CD4-positive, alpha-beta T cell treated with Interleukin-6 for 4 hours (primary cell): ENCODE data around the gene ARMH4.

Source experiments
- DNase-seq: peaks from one replicate; pipeline ENCODE4 v3.0.0-alpha.2; 2020; ENCODE audit warnings: mixed read lengths

The ARMH4 gene, protein sequence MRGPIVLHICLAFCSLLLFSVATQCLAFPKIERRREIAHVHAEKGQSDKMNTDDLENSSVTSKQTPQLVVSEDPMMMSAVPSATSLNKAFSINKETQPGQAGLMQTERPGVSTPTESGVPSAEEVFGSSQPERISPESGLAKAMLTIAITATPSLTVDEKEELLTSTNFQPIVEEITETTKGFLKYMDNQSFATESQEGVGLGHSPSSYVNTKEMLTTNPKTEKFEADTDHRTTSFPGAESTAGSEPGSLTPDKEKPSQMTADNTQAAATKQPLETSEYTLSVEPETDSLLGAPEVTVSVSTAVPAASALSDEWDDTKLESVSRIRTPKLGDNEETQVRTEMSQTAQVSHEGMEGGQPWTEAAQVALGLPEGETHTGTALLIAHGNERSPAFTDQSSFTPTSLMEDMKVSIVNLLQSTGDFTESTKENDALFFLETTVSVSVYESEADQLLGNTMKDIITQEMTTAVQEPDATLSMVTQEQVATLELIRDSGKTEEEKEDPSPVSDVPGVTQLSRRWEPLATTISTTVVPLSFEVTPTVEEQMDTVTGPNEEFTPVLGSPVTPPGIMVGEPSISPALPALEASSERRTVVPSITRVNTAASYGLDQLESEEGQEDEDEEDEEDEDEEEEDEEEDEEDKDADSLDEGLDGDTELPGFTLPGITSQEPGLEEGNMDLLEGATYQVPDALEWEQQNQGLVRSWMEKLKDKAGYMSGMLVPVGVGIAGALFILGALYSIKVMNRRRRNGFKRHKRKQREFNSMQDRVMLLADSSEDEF

GRCh38 chr14:58152014-58152857 lies at the start of gene ARMH4:
ARMH4 (minus strand) TSS chr14:58152213; CDS start chr14:58139358, 12,855 bp downstream.
- DNase-seq: peak; percentile 74

DNA sequence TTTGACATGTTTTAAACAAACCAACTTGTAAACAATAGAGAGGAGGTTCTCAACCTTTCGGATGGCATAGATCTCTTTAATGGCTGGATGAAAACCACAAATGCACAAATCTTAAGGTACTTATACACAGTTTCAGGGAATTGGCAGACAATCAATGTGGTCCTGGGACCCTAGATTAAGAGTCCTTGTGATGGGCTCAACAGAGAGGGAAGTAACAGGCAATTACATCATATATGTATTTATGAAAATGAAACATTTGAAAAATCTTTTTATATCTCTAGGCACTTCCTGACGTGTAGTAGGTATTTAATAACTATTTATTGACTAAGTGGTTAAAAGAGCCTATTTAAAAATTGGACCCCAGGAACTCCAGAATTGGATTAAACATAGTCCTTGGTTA lies 48.8 kb upstream of the ARMH4 start:
- DNase-seq: no peak

- DNase-seq: no peak
These were observed 48.4 kb upstream of the ARMH4 start for GRCh38 chr14:58200480-58200841.

- DNase-seq: peak; percentile 90
These were observed 47.9 kb upstream of the ARMH4 start, which contains the start of gene ACTR10 for GRCh38 chr14:58199726-58200479. ACTR10 (plus strand) TSS chr14:58200149; CDS start chr14:58200218, 69 bp downstream.

- DNase-seq: no peak
These were observed 46.1 kb upstream of the ARMH4 start for GRCh38 chr14:58198086-58198485.

- no peak for DNase-seq
These were observed 44.2 kb upstream of the ARMH4 start for GRCh38 chr14:58196198-58196597.

DNA sequence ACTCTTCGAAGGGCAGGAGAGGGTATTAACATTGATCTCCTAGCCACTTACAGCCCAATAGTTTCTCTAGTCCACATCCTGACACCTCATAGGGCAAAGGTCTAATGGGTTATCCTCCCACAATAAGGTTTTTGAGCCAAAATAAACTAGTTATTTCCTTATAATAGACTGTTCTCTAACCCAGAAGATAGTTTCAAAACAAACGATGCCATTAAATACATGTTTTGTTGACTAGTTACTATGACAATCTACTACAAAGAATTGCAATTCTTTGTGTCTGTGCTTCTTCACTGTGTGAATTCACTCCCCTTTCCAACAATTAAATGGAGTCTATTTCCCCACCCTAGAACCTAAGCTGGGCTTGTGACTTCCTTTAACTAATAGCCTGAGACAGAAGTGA lies 41.5 kb upstream of the ARMH4 start:
- no peak for DNase-seq

DNA sequence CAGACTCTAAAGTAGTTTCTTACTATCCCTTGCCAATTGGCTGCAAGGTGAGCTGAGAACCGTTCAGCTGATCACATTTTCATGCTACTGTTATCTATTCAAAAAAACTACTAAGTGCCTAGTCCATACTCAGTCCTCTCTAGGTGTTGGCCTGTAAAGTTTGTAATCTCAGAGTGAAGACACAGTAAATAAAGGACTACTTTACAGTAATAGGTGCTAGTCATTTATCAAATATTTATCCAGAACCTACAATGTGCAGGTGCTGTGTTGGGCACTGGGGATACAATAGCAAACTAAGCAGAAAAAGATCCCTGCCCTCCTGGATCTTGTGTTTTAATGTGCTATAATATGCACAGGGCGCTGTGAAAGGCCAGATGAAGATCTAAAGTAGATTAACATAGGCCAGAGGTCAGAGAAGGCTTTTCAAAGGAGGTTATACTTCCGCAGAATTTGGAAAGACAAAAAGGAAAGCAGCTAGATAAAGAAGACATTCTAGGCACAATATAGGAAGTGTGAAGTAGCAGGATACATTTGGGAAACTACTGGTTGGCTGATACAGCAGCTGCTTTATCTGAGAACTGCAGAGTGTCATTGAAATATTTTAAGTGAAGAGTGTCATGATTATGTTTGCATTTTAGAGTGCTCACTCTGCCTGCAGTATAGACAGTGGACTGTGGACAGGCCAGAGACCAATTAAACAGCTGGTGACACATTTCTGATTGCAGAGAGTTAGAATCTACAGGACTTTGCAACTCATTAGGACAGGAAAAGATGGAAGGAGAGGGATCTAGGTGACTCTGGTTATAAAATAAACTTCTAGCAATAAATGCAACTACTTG lies 40.0 kb upstream of the ARMH4 start:
- DNase-seq: no peak

GRCh38 chr14:58189176-58189575 lies 37.2 kb upstream of the ARMH4 start:
- no peak for DNase-seq

DNA sequence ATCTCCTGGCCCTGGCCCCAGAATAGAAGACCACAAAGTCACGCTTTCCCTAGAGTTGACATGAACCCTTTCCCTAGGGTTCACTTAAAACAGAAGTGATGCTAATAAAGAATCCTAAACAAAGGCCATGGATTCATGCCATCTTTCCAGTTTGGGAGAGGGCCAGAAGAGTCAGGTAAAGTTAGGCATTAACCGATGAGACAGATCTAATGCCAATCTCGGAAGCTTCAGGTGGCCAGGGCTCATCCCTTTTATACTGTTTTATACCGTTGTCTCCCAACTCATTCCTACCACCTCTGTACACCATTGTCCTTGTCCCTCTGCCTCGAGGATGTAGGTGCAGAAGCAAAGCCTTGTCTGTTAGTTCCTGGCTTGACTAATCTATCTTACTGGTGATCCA lies 25.1 kb upstream of the ARMH4 start:
- no peak for DNase-seq

DNA sequence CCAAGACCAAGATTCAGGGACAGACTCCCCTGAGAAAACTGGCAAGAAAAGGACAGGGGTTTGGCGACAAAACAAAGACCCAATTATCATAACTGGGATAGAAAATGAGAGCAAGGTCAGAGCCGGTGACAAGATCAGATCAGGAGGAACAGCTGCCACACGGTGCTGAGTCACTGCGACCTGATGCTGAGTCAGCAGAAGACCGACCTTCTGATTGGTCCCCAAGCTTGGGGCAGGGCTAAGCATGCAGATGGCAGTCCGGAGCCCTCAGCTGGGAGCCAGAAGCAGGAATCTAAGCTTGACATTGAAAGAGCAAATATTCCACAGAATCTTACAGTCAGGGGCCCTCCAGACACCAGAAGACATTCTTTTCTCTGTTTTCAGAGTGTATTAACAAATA lies 19.1 kb upstream of the ARMH4 start:
- peak; percentile 19 for DNase-seq

DNA sequence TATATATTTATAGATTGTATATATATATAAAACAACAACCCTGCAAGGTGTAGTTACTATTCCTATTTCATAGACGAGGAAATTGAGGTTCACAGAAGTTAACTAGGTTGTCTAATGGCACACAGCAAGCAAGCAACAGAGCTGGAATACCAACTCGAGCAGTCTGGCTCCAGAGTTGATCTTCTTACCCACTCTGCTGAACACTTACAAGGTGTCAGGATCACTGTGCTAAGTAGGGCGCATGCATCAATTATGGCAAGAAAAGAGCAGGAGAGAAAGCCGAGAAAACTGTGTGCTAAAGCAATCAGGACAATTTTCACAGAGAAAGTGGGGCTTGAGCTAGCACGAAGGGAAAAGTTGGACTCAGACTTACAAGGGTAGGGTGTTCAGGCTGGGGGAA lies 15.9 kb upstream of the ARMH4 start:
- no peak for DNase-seq

DNA sequence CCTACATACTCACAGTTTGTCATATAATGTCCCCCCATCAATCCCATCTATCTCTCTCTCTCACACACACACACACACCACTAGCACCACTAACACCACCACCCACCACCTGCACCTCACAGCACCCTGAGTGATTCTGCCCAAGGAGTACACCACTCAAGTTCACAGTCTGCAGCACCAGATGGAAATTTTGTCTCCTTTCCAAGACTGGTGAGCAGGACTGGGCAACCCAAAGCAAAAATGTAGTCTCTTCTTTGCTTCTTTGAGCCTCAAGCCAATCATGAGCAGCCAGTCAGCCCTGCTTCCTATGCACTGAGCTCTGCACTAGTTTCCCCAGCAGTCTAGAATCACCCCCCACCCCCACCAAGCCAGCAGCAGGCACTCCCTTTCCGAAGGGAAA lies 15.0 kb upstream of the ARMH4 start:
- DNase-seq: no peak

DNA sequence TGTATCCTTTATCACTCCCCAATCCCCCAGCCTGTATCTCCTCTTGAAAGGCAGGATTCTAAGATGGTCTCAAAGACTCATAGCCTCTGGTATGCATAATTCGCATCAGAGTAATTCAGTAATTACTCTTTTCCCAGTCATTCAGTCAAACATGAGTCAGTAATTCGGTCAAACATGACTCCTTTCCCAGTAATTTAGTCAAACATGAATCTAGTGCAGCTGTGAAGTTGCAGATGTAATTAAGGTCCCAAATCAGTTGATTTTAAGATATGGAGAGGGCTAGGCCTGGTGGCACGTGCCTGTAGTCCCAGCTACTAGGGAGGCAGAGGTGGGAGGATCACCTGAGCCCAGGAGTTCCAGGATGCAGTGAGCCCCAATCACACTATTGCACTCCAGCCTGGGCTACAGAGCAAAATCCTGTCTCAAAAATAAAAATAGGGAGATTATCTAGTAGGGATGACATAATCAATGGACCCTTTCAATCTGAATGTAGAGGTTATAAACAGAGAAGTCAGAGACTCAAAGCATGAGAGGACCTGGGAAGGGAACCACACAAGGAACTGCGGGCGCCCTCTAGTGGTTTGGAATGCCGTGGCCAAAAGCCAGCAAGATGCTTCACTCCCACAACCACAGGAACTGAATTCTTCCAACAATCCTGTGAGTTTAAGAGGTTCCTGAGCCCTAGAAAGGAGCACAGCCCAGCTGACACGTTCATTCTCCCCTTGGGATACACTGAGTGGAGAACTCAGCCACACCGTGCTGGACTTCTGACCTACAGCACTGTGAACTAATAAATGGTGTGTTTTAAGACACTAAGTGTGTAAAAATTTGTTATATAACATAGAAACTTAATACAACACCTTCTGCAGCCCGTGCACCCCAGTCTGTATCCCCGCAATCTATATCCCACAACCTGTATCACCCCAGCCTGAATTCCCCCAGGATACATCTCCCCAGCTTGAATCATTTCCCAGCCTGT lies 14.3 kb upstream of the ARMH4 start:
- DNase-seq: peak; percentile 78

- DNase-seq: no peak
These were observed 8.5 kb upstream of the ARMH4 start for GRCh38 chr14:58160561-58160960.

DNA sequence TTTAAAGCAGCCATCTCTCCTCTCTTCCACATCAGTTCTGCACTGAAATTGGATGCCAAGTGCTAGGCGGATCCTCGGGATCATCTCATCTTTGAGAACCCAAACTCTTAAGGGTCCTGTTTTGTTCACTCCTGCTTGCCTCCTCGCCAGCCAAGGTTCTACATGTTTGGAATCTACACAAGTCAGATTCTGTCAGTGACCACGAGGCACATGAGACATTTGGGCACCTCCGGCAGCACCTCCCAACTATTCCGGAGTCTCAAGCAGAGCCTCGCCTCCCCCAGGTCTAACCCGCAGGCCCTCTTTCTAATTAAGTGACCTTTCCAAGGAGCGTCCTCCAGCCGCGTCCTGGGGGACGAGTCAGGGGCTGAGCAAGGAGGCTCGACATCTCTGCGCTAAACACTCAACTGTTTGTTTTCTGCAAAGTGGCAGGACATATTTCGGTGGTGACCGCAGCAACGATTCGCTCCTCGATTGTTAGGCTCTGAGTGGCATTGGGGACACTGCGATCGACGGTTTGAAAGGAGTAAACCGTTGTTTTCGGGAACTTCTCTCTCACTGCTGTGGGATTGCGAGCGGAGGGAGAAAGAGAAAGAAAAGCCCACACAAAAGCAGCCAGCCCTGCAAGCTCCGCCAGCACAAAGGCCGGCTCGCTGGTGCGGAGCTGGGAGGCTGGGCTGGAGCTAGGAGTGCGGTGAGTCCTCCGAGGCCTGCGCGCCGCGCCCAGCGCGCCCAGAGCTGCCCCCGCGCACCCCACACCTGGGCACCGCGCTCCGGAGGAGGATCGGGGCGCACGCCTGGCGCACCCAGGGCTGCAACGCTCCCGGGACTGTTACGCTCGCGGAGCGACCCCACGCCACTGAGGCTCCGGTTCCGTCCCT lies 640 bp downstream of the ARMH4 start:
- peak; percentile 3 for DNase-seq

DNA sequence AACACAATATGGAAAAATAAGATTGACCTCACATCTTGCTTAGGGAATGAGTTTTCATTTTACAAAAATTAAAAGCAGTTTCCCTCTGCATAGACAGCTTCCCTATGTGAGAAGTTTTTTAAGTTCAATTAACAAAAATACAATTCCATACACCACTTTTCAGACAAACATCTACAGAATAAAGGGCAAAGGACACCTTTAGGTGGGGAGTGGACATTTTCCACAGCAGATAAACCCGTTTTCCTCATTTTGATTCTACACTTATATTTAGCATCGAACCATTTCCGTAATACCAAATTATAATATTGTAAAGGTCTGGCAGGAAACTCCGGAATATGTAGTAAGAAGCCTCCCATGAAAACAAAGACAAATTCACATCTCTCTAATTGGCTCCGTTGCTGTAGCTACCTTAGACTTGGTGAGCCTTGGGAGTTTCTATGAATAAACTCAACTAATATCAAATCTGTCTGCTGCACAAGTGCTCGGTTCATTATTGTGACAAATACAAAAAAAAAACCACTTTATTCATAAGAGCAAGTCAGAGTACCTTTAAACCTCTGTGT lies 1.7 kb downstream of the ARMH4 start:
- DNase-seq: no peak

DNA sequence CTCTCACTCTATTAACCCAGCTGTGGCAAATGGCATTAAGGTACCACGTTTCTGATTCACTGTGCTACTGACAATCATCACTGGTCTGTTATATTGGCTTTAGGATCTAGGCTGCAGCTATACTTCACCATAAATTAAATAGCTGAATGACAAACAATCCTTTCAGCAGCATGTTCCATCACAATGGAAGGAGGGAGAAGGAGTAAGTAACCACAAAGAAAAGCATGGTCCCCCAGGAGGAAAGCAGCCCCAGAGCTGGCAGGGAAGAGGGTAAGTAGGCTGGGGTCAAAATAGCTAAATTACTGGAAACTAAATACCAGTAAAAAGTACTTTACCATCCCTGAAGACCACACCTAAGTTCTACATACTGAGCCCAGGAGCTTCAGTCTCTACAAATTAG lies 2.8 kb downstream of the ARMH4 start:
- DNase-seq: no peak

- DNase-seq: no peak
These were observed 5.6 kb downstream of the ARMH4 start for GRCh38 chr14:58146399-58146798.
